Measurements from ENCODE around the gene HVCN1. TPM values are rescaled to one million over a fixed set of nuclear protein-coding genes. Genes with fewer than 3 reads are reported as not detected.
"Not testable (repeated sequence)": the region's sequence is repeated elsewhere in the genome, so short reads cannot be mapped to it uniquely, and the experiment has no call there.

The HVCN1 gene
- total RNA-seq, result 17.9 and 18.0 TPM in 2 replicates

DNA sequence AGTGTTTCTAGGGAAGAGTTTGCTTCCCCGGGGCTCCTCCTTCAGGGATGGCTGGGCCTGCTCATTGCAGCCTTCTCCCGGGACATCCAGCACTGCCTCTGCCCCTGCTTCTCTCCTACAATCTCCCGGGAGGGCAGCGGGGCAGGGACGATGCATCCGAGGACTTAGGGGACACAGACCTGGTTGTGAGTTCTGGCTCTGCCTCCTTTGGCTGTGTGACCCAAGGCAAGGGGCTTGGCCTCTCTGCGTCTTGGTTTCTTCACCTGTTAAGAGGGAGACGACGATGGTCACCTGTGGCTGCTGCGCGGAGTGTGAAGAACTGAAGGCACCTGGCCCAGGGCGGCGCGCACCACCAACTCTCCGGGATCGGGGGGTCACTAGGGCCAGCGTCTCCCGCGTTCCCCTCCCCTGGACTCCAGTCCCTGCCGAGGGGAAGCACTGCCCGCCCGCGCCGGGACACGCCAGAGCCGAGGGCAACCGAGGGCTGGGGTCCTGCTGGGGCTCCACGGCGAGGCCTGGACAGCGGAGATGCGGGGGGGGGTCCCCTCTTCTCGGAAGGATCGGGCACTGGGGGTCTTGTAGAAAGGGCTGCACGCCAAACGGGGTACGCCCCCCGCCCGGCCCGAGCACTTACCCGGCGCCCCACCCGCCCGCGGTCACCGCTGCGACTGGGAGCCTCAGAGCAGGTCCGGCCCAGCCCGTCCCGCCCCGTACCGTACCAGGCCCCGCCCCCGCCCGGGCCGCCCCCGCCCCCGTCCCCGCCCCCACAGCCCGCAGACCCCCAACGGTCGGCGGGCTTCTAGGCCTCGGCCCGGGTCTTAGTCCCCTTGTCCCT is at the start of gene HVCN1:
HVCN1 (minus strand) TSS at position 670 of the 835 bp plus-strand sequence. CDS start 5,870 bp downstream, outside the sequence.
- peak within 1 kb of the TSS; percentile 86 for H3K4me3 Mint-ChIP-seq
- H3K4me1 Mint-ChIP-seq, result peaks cover 47% of the 10 kb centered on the region
- H3K9me3 Mint-ChIP-seq, result no peaks in the 10 kb centered on the region
- peaks cover 5% of the 10 kb centered on the region for H3K27me3 Mint-ChIP-seq
- H3K27ac Mint-ChIP-seq, result peak within 1 kb of the TSS; percentile 96
- intact Hi-C loops (cut with micrococcal nuclease), result loop anchor here (2.0 kb wide), 2 partner anchors 18 to 70 kb away; no protein-coding TSS in a partner anchor
- H3K36me3 Mint-ChIP-seq (ENCODE audit: low read depth), result peaks cover 32% of the 10 kb centered on the region
- peak; percentile 87 for DNase-seq

- Mint-ChIP-seq H3K4me3 (peak overlapping the region; percentile 86), H3K9me3 (no peaks in the 10 kb centered on the region), H3K36me3 (ENCODE audit: low read depth) (peaks cover 75% of the 10 kb centered on the region), H3K27me3 (no peaks in the 10 kb centered on the region), H3K4me1 (peaks cover 56% of the 10 kb centered on the region), H3K27ac (peak overlapping the region; percentile 77)
- DNase-seq, result no peak
- intact Hi-C loops (cut with micrococcal nuclease), result no loop called here
Measured at GRCh38 chr12:110737532-110737931, 48.6 kb upstream of the HVCN1 start.

GRCh38 chr12:110737016-110737415 is 48.1 kb upstream of the HVCN1 start:
- H3K4me3 Mint-ChIP-seq, result peak overlapping the region; percentile 86
- H3K36me3 Mint-ChIP-seq (ENCODE audit: low read depth), result peaks cover 78% of the 10 kb centered on the region
- H3K27ac Mint-ChIP-seq, result peak overlapping the region; percentile 48
- H3K4me1 Mint-ChIP-seq, result peaks cover 61% of the 10 kb centered on the region
- H3K9me3 Mint-ChIP-seq; DNase-seq; H3K27me3 Mint-ChIP-seq; intact Hi-C loops (cut with micrococcal nuclease): not testable (repeated sequence)

DNA sequence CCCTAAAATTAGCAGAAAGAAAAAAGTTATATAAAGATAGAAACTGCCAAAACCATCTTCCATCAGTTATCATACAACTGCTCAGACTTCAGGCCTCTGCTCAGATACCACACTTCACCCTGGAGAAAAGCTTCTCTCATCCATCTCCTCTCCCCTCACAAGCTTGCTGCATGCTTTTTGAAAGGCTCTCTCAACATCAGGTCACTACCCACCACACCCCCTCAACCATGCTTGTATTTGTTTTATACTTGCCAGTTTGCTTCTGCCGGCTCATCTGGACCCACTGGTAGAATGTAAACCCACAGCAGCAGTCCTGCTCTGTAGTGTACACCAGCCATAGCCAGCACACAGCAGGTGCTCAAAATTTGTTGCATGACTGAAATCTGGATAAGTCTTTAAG is 45.0 kb upstream of the HVCN1 start:
- H3K4me3 Mint-ChIP-seq, result peak overlapping the region; percentile 60
- no peak for DNase-seq
- H3K9me3 Mint-ChIP-seq, result no peaks in the 10 kb centered on the region
- peaks cover 79% of the 10 kb centered on the region for H3K36me3 Mint-ChIP-seq (ENCODE audit: low read depth)
- intact Hi-C loops (cut with micrococcal nuclease), result no loop called here
- H3K4me1 Mint-ChIP-seq, result peaks cover 61% of the 10 kb centered on the region
- H3K27me3 Mint-ChIP-seq, result no peaks in the 10 kb centered on the region
- H3K27ac Mint-ChIP-seq, result peak overlapping the region; percentile 77

DNA sequence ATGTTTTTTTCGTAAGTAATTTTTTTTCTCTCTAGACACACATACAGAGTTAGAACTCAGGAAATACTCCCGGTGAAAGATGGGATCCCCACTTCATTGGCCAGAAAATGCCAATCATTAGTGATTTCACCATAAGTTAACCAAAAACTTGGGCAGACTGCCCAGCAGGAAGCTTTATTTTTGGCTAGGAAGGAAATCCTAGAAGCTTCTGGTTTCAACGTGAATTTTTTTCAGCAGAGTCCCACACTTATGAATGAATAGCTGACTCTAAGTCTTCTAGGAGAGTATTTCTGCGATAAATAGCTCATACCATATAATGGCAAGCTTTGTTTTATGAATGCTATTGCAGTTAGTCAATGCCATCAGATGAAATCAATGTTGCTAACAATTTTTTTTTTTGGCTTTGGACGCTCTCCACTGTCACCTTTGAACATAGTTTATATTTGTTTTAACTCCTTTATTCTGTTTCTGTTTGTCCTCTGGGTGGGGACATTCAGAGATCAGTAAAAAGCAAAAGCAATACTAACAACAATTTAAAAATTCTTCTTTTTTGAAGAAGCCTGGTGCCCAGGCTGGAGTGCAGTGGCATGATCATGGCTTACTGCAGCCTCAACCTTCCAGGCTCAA is 44.3 kb upstream of the HVCN1 start:
- no peaks in the 10 kb centered on the region for H3K9me3 Mint-ChIP-seq
- H3K27ac Mint-ChIP-seq, result no peak overlapping the region
- peaks cover 77% of the 10 kb centered on the region for H3K36me3 Mint-ChIP-seq (ENCODE audit: low read depth)
- intact Hi-C loops (cut with micrococcal nuclease), result no loop called here
- peaks cover 59% of the 10 kb centered on the region for H3K4me1 Mint-ChIP-seq
- H3K27me3 Mint-ChIP-seq, result no peaks in the 10 kb centered on the region
- no peak overlapping the region for H3K4me3 Mint-ChIP-seq
- no peak for DNase-seq

- no peak for DNase-seq
- intact Hi-C loops (cut with micrococcal nuclease), result no loop called here
- H3K4me3 Mint-ChIP-seq, result peak overlapping the region; percentile 6
- H3K4me1 Mint-ChIP-seq, result peaks cover 57% of the 10 kb centered on the region
- peaks cover 76% of the 10 kb centered on the region for H3K36me3 Mint-ChIP-seq (ENCODE audit: low read depth)
- H3K27me3 Mint-ChIP-seq, result no peaks in the 10 kb centered on the region
- H3K27ac Mint-ChIP-seq, result no peak overlapping the region
- no peaks in the 10 kb centered on the region for H3K9me3 Mint-ChIP-seq
Measured at GRCh38 chr12:110732572-110732971, 43.7 kb upstream of the HVCN1 start.

- H3K27me3 Mint-ChIP-seq, result no peaks in the 10 kb centered on the region
- intact Hi-C loops (cut with micrococcal nuclease), result no loop called here
- H3K4me1 Mint-ChIP-seq, result peaks cover 55% of the 10 kb centered on the region
- no peak overlapping the region for H3K4me3 Mint-ChIP-seq
- H3K36me3 Mint-ChIP-seq (ENCODE audit: low read depth), result peaks cover 79% of the 10 kb centered on the region
- peak overlapping the region; percentile 53 for H3K27ac Mint-ChIP-seq
- H3K9me3 Mint-ChIP-seq, result no peaks in the 10 kb centered on the region
- DNase-seq, result no peak
Measured at GRCh38 chr12:110731479-110731878, 42.6 kb upstream of the HVCN1 start.

DNA sequence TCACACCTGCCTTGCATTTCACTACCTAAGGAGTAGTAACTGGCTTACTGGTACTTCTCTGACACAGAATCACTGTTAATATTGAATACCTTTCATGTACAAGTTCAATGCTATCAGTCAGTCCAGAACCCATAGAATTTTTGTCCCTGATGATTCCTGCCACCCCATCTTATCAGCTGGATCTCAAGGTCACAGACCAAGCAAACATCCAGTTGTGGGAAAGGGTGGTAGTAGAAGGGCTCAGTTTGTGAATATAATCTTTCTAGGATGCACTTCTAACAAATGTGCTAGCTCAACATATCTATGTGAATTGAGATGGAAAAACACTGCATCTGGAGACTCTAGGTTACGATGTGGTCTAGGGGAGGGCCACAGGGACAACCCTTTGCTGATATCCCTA is 39.7 kb upstream of the HVCN1 start:
- intact Hi-C loops (cut with micrococcal nuclease), result no loop called here
- peak overlapping the region; percentile 75 for H3K27ac Mint-ChIP-seq
- DNase-seq, result no peak
- H3K27me3 Mint-ChIP-seq, result no peaks in the 10 kb centered on the region
- H3K4me1 Mint-ChIP-seq, result peaks cover 51% of the 10 kb centered on the region
- H3K36me3 Mint-ChIP-seq (ENCODE audit: low read depth), result peaks cover 79% of the 10 kb centered on the region
- no peak overlapping the region for H3K4me3 Mint-ChIP-seq
- no peaks in the 10 kb centered on the region for H3K9me3 Mint-ChIP-seq

DNA sequence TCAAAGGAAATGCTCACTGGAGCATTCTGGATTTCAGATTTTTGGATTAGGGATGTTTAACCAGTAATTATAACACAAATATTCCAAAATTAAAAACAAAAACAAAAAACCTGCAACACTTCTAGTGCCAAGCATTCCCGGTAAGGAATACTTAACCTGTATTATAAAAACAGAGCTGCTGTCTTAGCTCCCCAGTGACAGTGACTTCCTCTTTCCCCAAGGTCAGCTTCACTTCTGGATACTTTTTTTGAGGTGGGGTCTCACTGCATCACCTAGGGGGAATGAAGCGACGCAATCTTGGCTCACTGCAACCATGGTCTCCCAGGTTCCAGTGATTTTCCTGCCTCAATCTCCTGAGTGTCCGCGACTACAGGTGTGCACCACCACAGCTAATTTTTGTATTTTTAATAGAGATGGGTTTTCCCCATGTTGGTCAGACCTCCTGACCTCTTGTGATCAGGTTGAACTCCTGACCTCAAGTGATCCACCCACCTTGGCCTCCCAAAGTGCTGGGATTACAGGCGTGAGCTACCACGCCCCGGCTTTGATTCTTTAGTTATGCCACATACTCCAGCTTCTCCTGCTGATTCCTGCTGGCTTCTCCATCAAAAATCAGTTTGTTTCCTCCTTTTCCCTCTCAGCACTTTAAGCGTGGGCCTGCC is 37.9 kb upstream of the HVCN1 start:
- H3K4me3 Mint-ChIP-seq, result no peak overlapping the region
- H3K27ac Mint-ChIP-seq, result peak overlapping the region; percentile 71
- no peaks in the 10 kb centered on the region for H3K9me3 Mint-ChIP-seq
- no peaks in the 10 kb centered on the region for H3K27me3 Mint-ChIP-seq
- no peak for DNase-seq
- H3K4me1 Mint-ChIP-seq, result peaks cover 39% of the 10 kb centered on the region
- H3K36me3 Mint-ChIP-seq (ENCODE audit: low read depth), result peaks cover 77% of the 10 kb centered on the region
- intact Hi-C loops (cut with micrococcal nuclease), result loop anchor here (2.0 kb wide), 1 partner anchor 14 kb away; no protein-coding TSS in a partner anchor

DNA sequence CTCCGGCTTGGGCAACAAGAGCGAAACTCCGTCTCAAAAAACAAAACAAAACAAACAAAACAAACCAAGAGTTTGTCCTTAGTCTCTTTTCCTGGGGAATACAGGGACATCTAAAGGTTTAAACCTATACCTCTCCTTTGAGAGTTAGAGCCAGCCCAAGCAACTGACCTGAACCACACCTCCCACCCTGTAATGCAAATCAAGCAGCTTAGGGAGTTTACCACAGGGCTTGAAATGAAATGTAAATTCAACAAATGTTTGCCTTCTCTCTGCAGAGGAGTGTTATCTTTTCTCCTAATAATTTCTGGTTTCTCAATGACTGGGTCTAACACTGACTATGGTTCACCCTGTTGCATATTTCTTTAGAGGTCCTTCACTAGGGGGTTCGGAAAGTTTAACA is 37.1 kb upstream of the HVCN1 start:
- no peaks in the 10 kb centered on the region for H3K27me3 Mint-ChIP-seq
- no peak overlapping the region for H3K27ac Mint-ChIP-seq
- peaks cover 78% of the 10 kb centered on the region for H3K36me3 Mint-ChIP-seq (ENCODE audit: low read depth)
- intact Hi-C loops (cut with micrococcal nuclease), result loop anchor here (2.0 kb wide), 1 partner anchor 15 kb away; no protein-coding TSS in a partner anchor
- H3K9me3 Mint-ChIP-seq, result no peaks in the 10 kb centered on the region
- DNase-seq, result no peak
- no peak overlapping the region for H3K4me3 Mint-ChIP-seq
- H3K4me1 Mint-ChIP-seq, result peaks cover 39% of the 10 kb centered on the region

GRCh38 chr12:110725267-110725666 is 36.4 kb upstream of the HVCN1 start:
- Mint-ChIP-seq H3K27ac (peak overlapping the region; percentile 39), H3K4me3 (no peak overlapping the region), H3K9me3 (no peaks in the 10 kb centered on the region), H3K27me3 (no peaks in the 10 kb centered on the region), H3K36me3 (ENCODE audit: low read depth) (peaks cover 79% of the 10 kb centered on the region), H3K4me1 (peaks cover 35% of the 10 kb centered on the region)
- intact Hi-C loops (cut with micrococcal nuclease), result no loop called here
- no peak for DNase-seq

GRCh38 chr12:110722892-110723291 is 34.0 kb upstream of the HVCN1 start:
- DNase-seq; H3K4me3 Mint-ChIP-seq; H3K9me3 Mint-ChIP-seq; intact Hi-C loops (cut with micrococcal nuclease); H3K27me3 Mint-ChIP-seq; H3K27ac Mint-ChIP-seq: not testable (repeated sequence)
- Mint-ChIP-seq H3K36me3 (ENCODE audit: low read depth) (peaks cover 84% of the 10 kb centered on the region), H3K4me1 (peaks cover 27% of the 10 kb centered on the region)

GRCh38 chr12:110721570-110721969 is 32.7 kb upstream of the HVCN1 start:
- Mint-ChIP-seq H3K4me1 (peaks cover 29% of the 10 kb centered on the region), H3K36me3 (ENCODE audit: low read depth) (peaks cover 86% of the 10 kb centered on the region), H3K4me3 (no peak overlapping the region), H3K9me3 (no peaks in the 10 kb centered on the region), H3K27me3 (no peaks in the 10 kb centered on the region), H3K27ac (peak overlapping the region; percentile 41)
- DNase-seq, result no peak
- intact Hi-C loops (cut with micrococcal nuclease), result no loop called here

GRCh38 chr12:110720516-110720915 is 31.6 kb upstream of the HVCN1 start:
- Mint-ChIP-seq H3K4me1 (peaks cover 23% of the 10 kb centered on the region), H3K9me3 (no peaks in the 10 kb centered on the region), H3K27me3 (no peaks in the 10 kb centered on the region), H3K27ac (no peak overlapping the region), H3K36me3 (ENCODE audit: low read depth) (peaks cover 79% of the 10 kb centered on the region), H3K4me3 (no peak overlapping the region)
- intact Hi-C loops (cut with micrococcal nuclease), result no loop called here
- no peak for DNase-seq
